Motor neuron (in vitro differentiated cells): ENCODE measurements around the gene ZBTB40. TPM values are rescaled to one million over a fixed set of nuclear protein-coding genes. Genes with fewer than 3 reads are reported as not detected.
A peak's percentile ranks its signal among the peaks of the same experiment; 100 is the strongest.

Experiments
- ATAC-seq, 8 experiments: fragments of 200-7000 bp; cut with Tn5 transposase; replicated peaks in 6 of 8; 2 replicates each; pipeline ENCODE4 v1.8.0; 2021; ENCODE audit warnings: mild to moderate bottlenecking in 8 of 8, moderate library complexity in 8 of 8
- H3K27ac ChIP-seq, 2 donors: fragments of 250-450 bp; sonication (Bioruptor Pico); 2 replicates each; pipeline ENCODE4 v1.9.0; 2021; ENCODE audit warnings: antibody characterized with exemption in 2 of 2, mild to moderate bottlenecking in 2 of 2, moderate library complexity in 1 of 2
- H3K4me1 ChIP-seq, 2 donors: fragments of 250-450 bp; sonication (Bioruptor Pico); replicated peaks in 1 of 2; 2 replicates each; pipeline ENCODE4 v1.6.1; 2021; ENCODE audit warnings: antibody characterized with exemption in 2 of 2, mild to moderate bottlenecking in 2 of 2, moderate library complexity in 1 of 2
- H3K4me3 ChIP-seq, 5 donors: fragments of 250-450 bp; sonication (Bioruptor Pico); 2 replicates each; pipeline ENCODE4 v1.9.0; 2021; ENCODE audit warnings: antibody characterized with exemption in 5 of 5, mild to moderate bottlenecking in 5 of 5, moderate library complexity in 4 of 5
- WGBS, 10 experiments: fragments of 450-650 bp; shearing (Covaris generic); methylation state at CpG; one replicate each; pipeline ENCODE4 v1.0.0; 2022; 5-methylcytosine and 5-hydroxymethylcytosine counted together
- in situ Hi-C, 9 experiments: fragments of 400-800 bp; cut with MboI; loops; one replicate each; pipeline ENCODE4 v1.15.0; 2021; ENCODE audit warnings: low sequenced_read_pairs in 9 of 9, low pct_unique_long_range_greater_than_20kb in 2 of 9; ENCODE audit not compliant: unreplicated experiment in 9 of 9
- total RNA-seq, 8 experiments: library from RNA; unstranded; fragments of 300-600 nt; gene quantifications; 2 replicates each; pipeline versions ENCODE4 v1.2.3 to v1.2.4, GENCODE V29; 2022

Gene ZBTB40
- total RNA-seq, 8 experiments from 2014 or later: 7.5 to 19.5 (median 12.1) TPM

DNA sequence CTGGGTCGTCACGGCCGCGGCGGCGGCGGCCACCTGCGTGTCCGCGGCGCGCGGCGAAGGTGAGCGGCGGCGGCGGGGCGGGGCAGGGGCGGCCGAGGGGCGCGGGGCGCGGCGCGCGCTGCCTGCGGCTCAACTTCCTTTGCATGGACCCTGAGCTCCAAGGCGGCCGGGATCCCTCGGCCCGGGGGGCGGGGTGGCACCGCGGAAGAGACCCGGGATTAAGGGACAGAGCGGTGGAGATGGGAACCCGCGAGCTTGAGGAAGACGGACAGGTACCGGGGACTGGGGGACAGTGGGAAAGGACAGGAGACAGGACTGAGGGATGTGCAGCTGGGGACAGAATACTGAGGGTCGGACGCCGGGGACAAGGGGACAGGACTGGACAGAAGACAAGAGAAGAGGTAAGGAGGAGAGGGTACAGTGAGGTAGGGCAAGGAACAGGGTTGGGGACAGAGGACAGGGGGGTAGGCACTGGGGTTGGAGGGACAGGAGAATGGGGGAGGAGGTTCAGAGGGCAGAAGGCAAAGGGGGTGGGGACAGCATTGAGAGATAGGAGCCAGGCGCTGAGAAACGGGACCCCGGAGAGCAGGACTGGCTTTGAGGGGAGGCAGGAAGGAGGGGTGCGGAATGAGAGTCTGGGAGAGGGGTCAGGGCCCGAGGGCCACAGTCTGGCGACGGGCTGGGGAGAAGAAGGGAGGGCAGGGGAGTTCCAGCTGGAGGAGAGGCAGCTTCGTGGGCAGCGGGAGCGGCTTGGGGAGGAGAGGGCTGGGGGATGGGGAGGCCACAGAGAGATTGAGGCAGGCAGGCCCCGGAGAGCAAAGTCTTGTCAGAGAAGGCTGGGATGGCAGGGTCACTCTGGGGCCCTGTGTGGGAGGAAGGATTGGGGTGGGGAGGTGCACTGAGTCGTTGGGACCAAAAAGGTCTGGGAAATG is 112.3 kb downstream of the ZBTB40 start:
- in situ Hi-C loops: no loop called here
- H3K27ac ChIP-seq: no peak overlapping the region
- 0 to 3% methylated on average over 5 to 13 of the region's 57 CpGs; no CpG with 5 or more reads in 8 of the 10 experiments for WGBS, 10 experiments
- peaks cover 21 to 28% of the 10 kb centered on the region in 2 donors for H3K4me1 ChIP-seq
- ATAC-seq: peak in 1 of 8 experiments; percentile 41
- H3K4me3 ChIP-seq: peak overlapping the region; percentile 24 to 43 (median 34)

DNA sequence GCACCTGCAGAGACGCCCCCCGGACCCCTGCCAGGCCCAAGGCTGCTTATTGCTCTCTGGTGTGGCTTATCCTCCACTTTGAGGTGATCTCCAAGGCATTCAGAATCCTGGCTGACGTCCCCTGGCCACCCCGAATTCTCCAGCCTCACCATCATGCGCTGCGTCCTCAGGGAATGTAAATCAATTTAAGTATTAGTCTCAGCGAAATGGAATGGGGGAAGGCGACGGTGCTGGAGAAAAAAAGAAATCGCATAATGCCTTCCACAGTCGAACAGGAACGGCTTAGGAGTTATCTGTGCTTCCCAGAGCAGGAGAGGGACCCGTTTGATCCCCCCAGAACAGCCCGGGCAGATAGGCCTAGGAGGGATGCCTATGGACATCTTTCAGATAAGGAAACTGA is 114.5 kb downstream of the ZBTB40 start:
- H3K4me3 ChIP-seq: no peak overlapping the region
- no peak overlapping the region for H3K27ac ChIP-seq
- H3K4me1 ChIP-seq: peaks cover 21 to 28% of the 10 kb centered on the region in 2 donors
- WGBS, 10 experiments: 25 to 82% (median 60%) methylated on average over 3 to 12 of the region's 14 CpGs; no CpG with 5 or more reads in 3 of the 10 experiments
- no peak for ATAC-seq
- in situ Hi-C loops: no loop called here

DNA sequence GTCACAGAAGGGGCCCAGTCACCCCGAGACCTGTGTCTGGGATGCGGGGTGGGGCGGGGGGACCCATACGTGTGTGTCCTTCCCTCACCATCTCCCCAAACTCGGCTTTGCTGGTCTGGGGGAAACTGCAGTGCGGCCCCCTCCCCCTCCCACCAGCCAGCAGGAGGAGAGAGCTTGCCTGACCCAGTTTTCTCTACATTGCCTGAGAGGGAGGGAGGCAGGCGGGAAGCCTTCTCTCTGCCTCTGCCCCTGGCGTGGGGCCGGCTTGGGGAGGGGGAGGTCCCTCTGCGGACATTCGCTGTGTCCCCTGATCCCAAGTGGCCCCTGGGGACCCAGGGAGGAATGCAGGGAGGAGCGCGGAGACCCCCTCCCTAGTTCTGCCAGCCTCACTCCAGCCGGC is 115.5 kb downstream of the ZBTB40 start:
- WGBS, 10 experiments: 27 to 50% (median 38%) methylated on average over 2 to 4 of the region's 14 CpGs; no CpG with 5 or more reads in 7 of the 10 experiments
- peak overlapping the region in 1 of 2 donors; percentile 4 for H3K27ac ChIP-seq
- peaks cover 21 to 28% of the 10 kb centered on the region in 2 donors for H3K4me1 ChIP-seq
- no peak overlapping the region for H3K4me3 ChIP-seq
- peak in 5 of 8 experiments; percentile 21 to 76 (median 68) for ATAC-seq
- in situ Hi-C loops: no loop called here

DNA sequence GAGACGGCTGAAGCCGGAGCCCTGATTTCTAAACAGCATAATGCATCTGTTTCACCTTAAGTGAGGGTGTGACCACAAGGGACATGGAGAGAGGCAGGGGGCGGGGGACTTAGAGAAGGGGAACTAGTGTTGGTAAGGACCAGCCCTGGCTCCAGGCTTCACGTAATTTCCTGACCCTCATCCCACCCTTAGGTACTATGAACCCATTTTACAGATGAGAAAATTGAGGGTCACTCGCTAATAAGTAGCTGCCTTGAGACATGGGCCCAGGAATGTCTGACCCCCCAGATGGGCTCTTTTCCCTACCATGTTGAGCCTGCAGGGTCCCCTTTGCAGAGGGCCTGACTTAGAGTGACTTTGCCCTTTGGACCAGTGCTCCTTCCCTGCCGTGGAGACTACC is 116.3 kb downstream of the ZBTB40 start:
- H3K4me1 ChIP-seq: peaks cover 21 to 34% of the 10 kb centered on the region in 2 donors
- H3K4me3 ChIP-seq: no peak overlapping the region
- in situ Hi-C loops: no loop called here
- WGBS, 10 experiments: 69 to 90% (median 81%) methylated on average over 2 to 6 of the region's 6 CpGs; no CpG with 5 or more reads in 4 of the 10 experiments
- no peak for ATAC-seq
- no peak overlapping the region for H3K27ac ChIP-seq

DNA sequence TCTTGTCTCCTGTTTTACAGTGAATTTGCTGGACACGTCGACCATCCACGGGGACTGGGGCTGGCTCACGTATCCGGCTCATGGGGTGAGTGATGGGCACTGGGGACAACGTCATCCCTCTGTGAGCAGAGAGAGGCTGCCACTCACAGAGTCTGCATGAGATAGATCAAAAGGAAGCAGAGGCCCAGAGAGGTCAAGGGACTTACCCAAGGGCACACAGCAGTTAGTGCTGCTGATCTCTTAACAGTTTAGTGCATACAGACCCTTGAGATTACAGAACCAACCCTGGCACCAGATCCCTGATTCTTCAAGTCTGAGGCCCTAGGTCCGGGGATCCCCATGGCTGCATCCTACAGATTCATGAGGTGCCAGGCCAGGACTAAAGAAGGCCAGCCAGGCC is 117.6 kb downstream of the ZBTB40 start:
- 33 to 88% (median 71%) methylated on average over 1 to 6 of the region's 7 CpGs; no CpG with 5 or more reads in 3 of the 10 experiments for WGBS, 10 experiments
- ATAC-seq: no peak
- H3K4me3 ChIP-seq: no peak overlapping the region

DNA sequence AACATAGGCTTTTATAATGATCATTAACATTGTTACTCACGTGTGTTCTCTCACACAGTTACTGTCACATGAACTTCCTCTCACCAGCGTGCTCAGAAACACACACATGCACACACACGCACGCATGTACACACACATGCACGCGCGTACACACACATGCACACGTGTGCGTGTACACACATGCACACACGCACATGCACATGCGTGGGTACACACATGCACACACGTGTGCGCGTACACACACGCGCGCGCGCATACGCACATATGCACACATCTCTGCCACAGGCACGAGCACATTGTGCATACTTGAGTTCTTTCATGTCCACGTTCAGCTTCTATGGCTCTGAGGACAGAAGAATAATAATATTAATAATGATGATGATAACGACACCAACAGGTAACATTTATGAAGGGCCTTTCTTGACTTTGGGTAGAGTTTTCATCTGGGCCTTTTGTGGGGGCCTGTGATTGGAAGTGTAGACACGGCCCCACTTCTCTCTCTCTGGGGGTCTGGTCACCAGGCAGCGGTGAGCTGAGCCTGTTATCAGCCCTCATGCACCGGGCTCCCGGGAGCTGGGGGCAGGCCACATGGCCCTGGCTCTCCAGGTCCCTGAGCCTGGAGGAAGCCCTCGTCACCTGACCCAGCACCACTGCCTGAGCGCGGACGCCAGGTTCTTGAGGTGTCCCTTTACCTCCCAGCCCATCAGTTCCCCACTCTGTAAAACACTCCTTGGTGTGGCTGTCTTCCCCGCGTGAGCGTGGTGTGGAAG is 118.7 kb downstream of the ZBTB40 start:
- ATAC-seq: no peak
- 36 to 97% (median 90%) methylated on average over 4 to 29 of the region's 34 CpGs for WGBS, 10 experiments
- peaks cover 21 to 28% of the 10 kb centered on the region in 2 donors for H3K4me1 ChIP-seq
- in situ Hi-C loops: no loop called here
- no peak overlapping the region for H3K27ac ChIP-seq
- H3K4me3 ChIP-seq: no peak overlapping the region

More for the DNA sequence above, 117.6 kb downstream of the ZBTB40 start:
- in situ Hi-C loops: no loop called here
- peaks cover 21 to 29% of the 10 kb centered on the region in 2 donors for H3K4me1 ChIP-seq
- no peak overlapping the region for H3K27ac ChIP-seq

DNA sequence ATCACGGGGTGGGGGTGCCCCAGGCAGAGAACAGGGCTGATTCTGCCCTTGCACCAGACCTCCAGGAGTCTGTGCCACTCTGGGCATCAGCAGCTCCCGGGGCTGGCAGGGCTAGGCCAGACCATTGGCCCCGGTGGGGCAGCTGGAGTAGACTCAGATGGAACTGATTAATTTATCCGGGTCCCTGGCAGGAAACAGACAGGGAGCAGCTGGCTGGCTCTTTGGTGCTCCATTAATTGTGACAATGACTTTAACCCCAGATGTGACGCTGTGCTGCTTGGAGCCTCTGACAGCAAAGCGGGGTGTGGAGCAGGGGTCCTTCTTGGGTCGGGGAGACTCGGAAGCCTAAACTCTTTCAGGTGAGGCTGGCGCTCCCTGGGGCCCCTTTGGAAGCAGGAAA is 121.2 kb downstream of the ZBTB40 start:
- Histone ChIP-seq H3K27ac (peak overlapping the region in 1 of 2 donors; percentile 7), H3K4me3 (no peak overlapping the region), H3K4me1 (peaks cover 0 to 7% of the 10 kb centered on the region in 2 donors)
- 0 to 83% (median 64%) methylated on average over 1 to 8 of the region's 9 CpGs; no CpG with 5 or more reads in 4 of the 10 experiments for WGBS, 10 experiments
- peak in 5 of 8 experiments; percentile 49 to 53 (median 50) for ATAC-seq
- in situ Hi-C loops: no loop called here

DNA sequence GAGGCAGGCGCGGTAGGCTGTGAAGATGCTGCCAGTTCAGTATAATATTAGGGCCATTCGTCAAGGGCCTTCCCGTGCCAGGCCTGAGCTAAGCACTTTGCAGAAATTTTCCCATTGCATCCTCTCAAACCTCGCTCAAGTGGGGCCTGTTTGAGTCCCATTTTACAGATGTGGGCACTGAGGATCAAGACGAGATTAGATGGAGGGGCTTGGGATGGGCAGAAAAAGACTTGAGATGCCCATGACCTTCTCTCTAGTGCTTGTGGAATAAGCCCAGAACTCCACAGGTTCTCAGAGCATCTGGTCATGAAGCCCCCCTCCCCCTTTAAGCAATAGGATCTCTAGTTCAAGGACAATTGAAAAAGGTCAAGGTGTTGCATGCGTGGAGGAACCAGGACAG is 121.6 kb downstream of the ZBTB40 start:
- peak overlapping the region in 1 of 2 donors; percentile 7 for H3K27ac ChIP-seq

DNA sequence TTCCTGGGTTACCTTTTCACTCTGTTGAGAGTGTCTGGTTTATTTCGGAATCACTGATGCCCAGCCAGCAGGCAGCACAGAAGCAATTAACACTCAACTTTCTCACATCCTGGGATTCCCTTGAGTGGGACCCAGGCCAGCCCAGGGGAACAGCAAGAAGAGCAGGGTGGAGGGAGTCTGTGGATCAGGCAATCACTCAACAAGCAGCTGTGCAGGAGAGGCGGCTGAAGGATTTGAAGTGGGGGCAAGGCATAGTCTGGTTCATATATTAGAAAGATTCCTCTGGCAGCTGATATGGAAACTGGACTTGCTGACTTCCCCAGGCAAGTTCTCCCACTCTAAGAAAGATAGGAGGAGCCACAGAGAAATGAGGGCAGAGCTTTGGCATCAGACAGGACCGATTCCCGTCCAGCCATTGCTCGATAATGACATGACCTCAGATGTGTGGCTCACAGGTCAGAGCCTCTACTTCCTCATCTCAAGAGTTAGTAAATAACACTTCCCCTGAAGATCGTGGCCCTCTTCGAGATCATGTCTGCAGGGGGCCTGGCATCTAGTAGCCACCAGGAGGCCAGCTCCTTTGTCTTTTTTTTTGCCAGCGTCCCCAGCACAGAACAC is 124.0 kb downstream of the ZBTB40 start:
- no peak overlapping the region for H3K4me3 ChIP-seq
- 15 to 78% (median 54%) methylated on average over 1 to 8 of the region's 8 CpGs; no CpG with 5 or more reads in 4 of the 10 experiments for WGBS, 10 experiments
- no peak for ATAC-seq
- H3K27ac ChIP-seq: no peak overlapping the region
- H3K4me1 ChIP-seq: peaks cover 0 to 7% of the 10 kb centered on the region in 2 donors
- in situ Hi-C loops: no loop called here

More for the DNA sequence above, 121.6 kb downstream of the ZBTB40 start:
- no peak for ATAC-seq
- 0 to 72% (median 65%) methylated on average over 1 to 7 of the region's 7 CpGs; no CpG with 5 or more reads in 4 of the 10 experiments for WGBS, 10 experiments
- in situ Hi-C loops: no loop called here
- Histone ChIP-seq H3K4me1 (peaks cover 0 to 7% of the 10 kb centered on the region in 2 donors), H3K4me3 (no peak overlapping the region)

DNA sequence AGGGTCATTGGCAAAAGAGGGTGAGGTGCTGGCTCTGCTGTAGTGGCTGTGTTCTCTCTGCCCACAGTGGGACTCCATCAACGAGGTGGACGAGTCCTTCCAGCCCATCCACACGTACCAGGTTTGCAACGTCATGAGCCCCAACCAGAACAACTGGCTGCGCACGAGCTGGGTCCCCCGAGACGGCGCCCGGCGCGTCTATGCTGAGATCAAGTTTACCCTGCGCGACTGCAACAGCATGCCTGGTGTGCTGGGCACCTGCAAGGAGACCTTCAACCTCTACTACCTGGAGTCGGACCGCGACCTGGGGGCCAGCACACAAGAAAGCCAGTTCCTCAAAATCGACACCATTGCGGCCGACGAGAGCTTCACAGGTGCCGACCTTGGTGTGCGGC is 124.5 kb downstream of the ZBTB40 start:
- in situ Hi-C loops: no loop called here
- 67 to 85% (median 77%) methylated on average over 5 to 21 of the region's 23 CpGs; no CpG with 5 or more reads in 6 of the 10 experiments for WGBS, 10 experiments
- no peak for ATAC-seq
- Histone ChIP-seq H3K4me1 (peaks cover 0 to 7% of the 10 kb centered on the region in 2 donors), H3K27ac (no peak overlapping the region), H3K4me3 (no peak overlapping the region)

DNA sequence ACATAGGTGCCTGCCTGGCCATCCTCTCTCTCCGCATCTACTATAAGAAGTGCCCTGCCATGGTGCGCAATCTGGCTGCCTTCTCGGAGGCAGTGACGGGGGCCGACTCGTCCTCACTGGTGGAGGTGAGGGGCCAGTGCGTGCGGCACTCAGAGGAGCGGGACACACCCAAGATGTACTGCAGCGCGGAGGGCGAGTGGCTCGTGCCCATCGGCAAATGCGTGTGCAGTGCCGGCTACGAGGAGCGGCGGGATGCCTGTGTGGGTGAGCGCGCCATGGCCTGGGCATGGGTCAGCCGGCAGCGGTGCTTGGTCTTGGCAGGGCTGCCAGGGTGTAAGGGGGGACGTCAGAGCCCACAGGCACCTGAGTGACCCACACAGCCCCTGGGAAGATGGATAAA is 125.0 kb downstream of the ZBTB40 start:
- WGBS, 10 experiments: 76 to 100% (median 89%) methylated on average over 1 to 21 of the region's 24 CpGs; no CpG with 5 or more reads in 3 of the 10 experiments
- in situ Hi-C loops: no loop called here
- no peak for ATAC-seq
- no peak overlapping the region for H3K27ac ChIP-seq
- H3K4me3 ChIP-seq: no peak overlapping the region
- peaks cover 0 to 7% of the 10 kb centered on the region in 2 donors for H3K4me1 ChIP-seq

DNA sequence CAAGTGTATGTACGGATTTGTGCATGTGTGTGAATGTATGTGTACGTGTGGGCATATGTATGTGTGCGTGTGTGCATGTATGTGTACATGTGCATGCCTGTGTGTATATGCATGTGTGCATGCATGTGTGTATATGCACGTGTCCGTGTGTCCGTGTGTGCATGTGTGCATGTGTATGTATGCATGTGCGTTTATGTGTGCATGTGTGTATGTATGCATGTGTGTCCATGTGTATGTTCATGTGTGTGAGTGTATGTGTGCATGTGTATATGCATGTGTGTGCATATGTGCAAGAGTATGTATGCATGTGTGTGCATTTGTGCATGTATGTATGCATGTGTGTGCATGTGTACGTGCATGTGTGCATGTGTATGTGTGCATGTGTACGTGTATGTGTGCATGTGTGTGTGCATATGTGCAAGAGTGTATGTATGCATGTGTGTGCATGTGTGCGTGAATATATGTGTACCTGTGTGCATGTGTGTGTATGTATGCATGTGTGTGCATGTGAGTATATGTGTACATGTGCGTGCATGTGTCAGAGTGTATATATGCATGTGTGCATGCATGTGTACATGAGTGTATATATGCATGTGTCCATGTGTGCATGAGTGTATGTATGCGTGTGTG is 127.2 kb downstream of the ZBTB40 start:
- peaks cover 13 to 15% of the 10 kb centered on the region in 2 donors for H3K4me1 ChIP-seq
- H3K27ac ChIP-seq: no peak overlapping the region
- in situ Hi-C loops: no loop called here
- 59 to 100% (median 82%) methylated on average over 2 to 11 of the region's 12 CpGs for WGBS, 10 experiments
- no peak overlapping the region for H3K4me3 ChIP-seq
- ATAC-seq: no peak
